Endothelial cell of umbilical vein (primary cell): ENCODE data around the gene SARS1. TPM values are rescaled to one million over a fixed set of nuclear protein-coding genes. Genes with fewer than 3 reads are reported as not detected.

Experiments used
- BruUV-seq: library from RNA; stranded (reverse); fragments of 400-500 nt; replicated peaks from 2 replicates; lab custom pipeline; 2021; lab: Mats Ljungman, UMichigan
- CTCF ChIA-PET: fragments of 300-600, 350-600 bp; sonication (Branson Sonifier 250); formaldehyde crosslinking; loops from one replicate; lab custom pipeline; 2021; ENCODE audit warnings: antibody characterized with exemption, inconsistent platforms; lab: Charles Lee
- POLR2A ChIA-PET: fragments of 300-600, 350-600 bp; sonication (Branson Sonifier 250); formaldehyde crosslinking; loops from one replicate; lab custom pipeline; 2021; ENCODE audit warnings: antibody characterized with exemption, inconsistent platforms; lab: Charles Lee
- DNase-seq: peaks from one replicate; pipeline ENCODE4 v3.0.0-alpha.2; 2011; ENCODE audit warnings: low read depth, low spot score
- FAIRE-seq: peaks from 2 replicates; lab custom pipeline; 2011; peaks lifted over from hg19 to GRCh38; lab: Jason Lieb, UNC
- H2AFZ ChIP-seq: 2 replicates; pipeline ENCODE4 v1.6.0; 2012; ENCODE audit warnings: low read depth, low read length, control low read depth, inconsistent platforms
- H3K27ac ChIP-seq: 2 replicates; pipeline ENCODE4 v1.5.1; 2011; ENCODE audit warnings: low read depth, mild to moderate bottlenecking, control low read depth, low read length, moderate library complexity; ENCODE audit not compliant: insufficient read depth
- H3K27me3 ChIP-seq, 2 experiments: 2 replicates each; pipeline versions ENCODE4 v1.6.0 to v1.6.1; 2011; ENCODE audit warnings: low read length in 2 of 2, mixed read lengths in 1 of 2; ENCODE audit not compliant: control insufficient read depth in 2 of 2, insufficient read depth in 2 of 2
- H3K36me3 ChIP-seq, 2 experiments: 2 replicates in 1 of 2; 3 replicates in 1 of 2; pipeline ENCODE4 v1.5.1; 2011; ENCODE audit warnings: low read length in 2 of 2, mild to moderate bottlenecking in 1 of 2, moderate library complexity in 1 of 2; ENCODE audit not compliant: control insufficient read depth in 2 of 2, insufficient read depth in 2 of 2; ENCODE audit errors: extremely low read depth in 1 of 2
- H3K4me1 ChIP-seq: 3 replicates; pipeline ENCODE4 v1.5.1; 2011; ENCODE audit warnings: mild to moderate bottlenecking, low read length; ENCODE audit not compliant: control insufficient read depth, insufficient read depth; ENCODE audit errors: extremely low read depth
- H3K4me2 ChIP-seq: 2 replicates; pipeline ENCODE4 v1.6.1; 2011; ENCODE audit warnings: low read length, control low read depth, mixed read lengths; ENCODE audit not compliant: insufficient read depth
- H3K4me3 ChIP-seq, 3 experiments: fragments of 200-600 bp in 1 of 3; sonication (generic), shearing (Covaris generic) in 1 of 3; replicated peaks in 1 of 3; 2 replicates each; pipeline ENCODE4 v1.5.1; 2011 to 2016; ENCODE audit warnings: control low read depth in 3 of 3, low read length in 3 of 3, mild to moderate bottlenecking in 2 of 3, inconsistent platforms in 1 of 3, low read depth in 1 of 3, moderate library complexity in 1 of 3; ENCODE audit not compliant: insufficient read depth in 1 of 3
- H3K79me2 ChIP-seq: 2 replicates; pipeline ENCODE4 v1.6.0; 2012; ENCODE audit warnings: low read length, inconsistent platforms; ENCODE audit not compliant: control insufficient read depth, insufficient read depth
- H3K9ac ChIP-seq: replicated peaks from 2 replicates; pipeline ENCODE3; 2011; ENCODE audit warnings: low read length, control low read depth; ENCODE audit not compliant: insufficient read depth; ENCODE audit errors: extremely low read depth
- H3K9me1 ChIP-seq: replicated peaks from 3 replicates; pipeline ENCODE4 v1.6.0; 2011; ENCODE audit warnings: mild to moderate bottlenecking, low read length; ENCODE audit not compliant: control insufficient read depth, insufficient read depth; ENCODE audit errors: extremely low read depth
- H3K9me3 ChIP-seq: replicated peaks from 2 replicates; pipeline ENCODE4 v1.5.1; 2012; ENCODE audit warnings: low read length, inconsistent platforms; ENCODE audit not compliant: control insufficient read depth, insufficient read depth
- H4K20me1 ChIP-seq: replicated peaks from 2 replicates; pipeline ENCODE3; 2011; ENCODE audit warnings: mild to moderate bottlenecking, low read length; ENCODE audit not compliant: control insufficient read depth, insufficient read depth; ENCODE audit errors: extremely low read depth
- EZH2 ChIP-seq: IDR thresholded peaks from 2 replicates; pipeline ENCODE4 v1.6.1; 2012; ENCODE audit warnings: borderline replicate concordance, low read depth, mild to moderate bottlenecking, moderate library complexity, low read length, inconsistent platforms; ENCODE audit not compliant: severe bottlenecking
- FOS ChIP-seq: IDR thresholded peaks from 2 replicates; pipeline ENCODE4 v1.6.1; 2011; ENCODE audit warnings: mild to moderate bottlenecking, low read length, moderate library complexity, borderline replicate concordance; ENCODE audit not compliant: insufficient read depth
- GATA2 ChIP-seq: IDR thresholded peaks from 2 replicates; pipeline ENCODE4 v1.7.0; 2011; ENCODE audit warnings: low read depth, mild to moderate bottlenecking, moderate library complexity, mixed read lengths, low read length; ENCODE audit not compliant: insufficient read length, insufficient read depth
- JUN ChIP-seq: IDR thresholded peaks from 2 replicates; pipeline ENCODE4 v1.6.1; 2011; ENCODE audit warnings: borderline replicate concordance, low read depth; ENCODE audit not compliant: insufficient read length, insufficient read depth
- MYC ChIP-seq: IDR thresholded peaks from one replicate; pipeline ENCODE4 v1.6.1; 2011; ENCODE audit warnings: mild to moderate bottlenecking, low read depth, low read length
- POLR2A ChIP-seq: IDR thresholded peaks from 2 replicates; pipeline ENCODE4 v1.6.1; 2012; ENCODE audit warnings: low read depth, mild to moderate bottlenecking, control low read depth, low read length
- POLR2AphosphoS5 ChIP-seq: IDR thresholded peaks from 2 replicates; pipeline ENCODE4 v1.6.1; 2012; ENCODE audit warnings: low read depth, mild to moderate bottlenecking, control low read depth, low read length, moderate library complexity; ENCODE audit not compliant: insufficient read depth
- dilution Hi-C: fragments of 300-500 bp; cut with MboI; formaldehyde crosslinking; loops from one replicate; pipeline ENCODE4 v1.15.0; 2019; ENCODE audit warnings: low sequenced_read_pairs; ENCODE audit not compliant: extremely low pct_ligation_motif_present
- intact Hi-C: fragments of 100-400 bp; cut with micrococcal nuclease; formaldehyde crosslinking; loops from one replicate; pipeline ENCODE4 v1.10.0; 2022
- polyA plus RNA-seq, 4 experiments: library from polyadenylated mRNA; depleted of rRNA in 3 of 4; stranded (reverse) in 3 of 4; unstranded in 1 of 4; fragments of >200 nt; gene quantifications; 2 replicates each; pipeline versions ENCODE4 v1.2.1 to v1.2.3, GENCODE V29; 2011 to 2012; ENCODE audit warnings: missing spikeins in 1 of 4
- total RNA-seq: library from RNA; stranded (reverse); gene quantifications from 2 replicates; pipeline ENCODE4 v1.2.3, GENCODE V29; 2021
- TF ChIP-seq, protein P1 (sequence below): IDR thresholded peaks from 2 replicates; pipeline ENCODE4 v1.6.1; 2011; ENCODE audit not compliant: insufficient read depth, insufficient read length
- TF ChIP-seq, protein P2 (sequence below), 2 donors: IDR thresholded peaks; 1 replicate in 1 of 2; 2 replicates in 1 of 2; pipeline ENCODE4 v1.5.1; 2011; ENCODE audit warnings: low read length in 2 of 2, mild to moderate bottlenecking in 2 of 2, moderate library complexity in 2 of 2, control low read depth in 1 of 2, inconsistent platforms in 1 of 2, low read depth in 1 of 2; ENCODE audit not compliant: insufficient read depth in 1 of 2; ENCODE audit errors: extremely low read depth in 1 of 2

Gene SARS1
- total and polyA plus RNA-seq, 2 donors (not counting 3 experiments of a cell fraction or from before 2014, with no cell fraction given): 110 to 178 TPM

DNA sequence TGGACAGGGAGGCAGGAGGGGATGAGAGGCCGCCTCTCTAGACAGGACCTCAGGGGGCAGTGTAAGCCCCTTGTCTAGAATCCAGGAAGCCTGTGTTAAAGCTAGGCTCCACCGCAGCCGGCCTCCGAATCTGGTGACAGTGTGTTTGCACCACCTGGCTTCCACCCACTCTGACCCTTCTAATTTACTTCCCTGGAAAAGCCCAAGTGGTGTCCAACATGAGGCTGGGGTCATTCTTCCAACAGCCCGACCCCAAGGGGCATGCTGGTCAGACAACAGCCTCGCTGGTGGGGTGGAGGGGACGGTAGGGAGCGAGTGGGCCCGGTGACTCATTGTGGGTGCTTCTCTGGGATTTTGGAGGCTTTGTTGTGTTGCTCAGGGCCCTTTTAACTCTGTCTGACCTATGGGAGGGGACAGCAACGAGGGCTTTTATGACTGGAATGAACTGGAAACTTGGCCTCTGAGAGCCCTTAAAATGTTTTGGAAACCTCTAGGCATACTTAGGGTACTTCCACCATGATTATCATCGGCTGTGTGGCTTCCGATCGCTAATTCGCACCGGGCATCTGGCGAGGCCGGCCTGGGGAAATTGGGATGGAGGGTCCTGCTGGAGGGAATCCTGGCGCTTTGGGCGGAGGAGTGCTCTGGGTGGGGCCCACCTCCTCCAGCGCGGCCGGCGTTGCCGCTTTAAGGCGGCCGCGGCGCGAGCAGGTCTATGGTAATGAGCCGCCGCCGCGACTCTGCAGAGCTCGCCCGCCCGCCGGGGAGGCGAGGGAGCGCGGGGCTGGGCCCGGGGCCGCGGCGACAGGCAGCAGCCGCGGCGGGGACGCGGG is 35.3 kb downstream of the SARS1 start, which contains the start of gene CELSR2:
TSS of gene CELSR2 (plus strand) at position 743 of the 833 bp plus-strand sequence. CDS start 541 bp downstream, outside the sequence.
- H3K27ac ChIP-seq: no peak within 1 kb of the TSS
- no TSS peak for BruUV-seq
- peak within 1 kb of the TSS in 1 of 3 experiments; percentile 35 for H3K4me3 ChIP-seq
- DNase-seq: peak; percentile 39
- H3K4me1 ChIP-seq: no peaks in the 10 kb centered on the region
- POLR2A ChIA-PET: no interaction called here
- no peaks in the 10 kb centered on the region for H3K36me3 ChIP-seq
- no peak within 1 kb of the TSS for H3K9ac ChIP-seq
- intact Hi-C loops: loop anchor here (1.0 kb wide), 1 partner anchor 9 kb away; no protein-coding TSS in a partner anchor
- peaks cover 3 to 8% of the 10 kb centered on the region in 2 experiments for H3K27me3 ChIP-seq
- H3K79me2 ChIP-seq: no peaks in the 10 kb centered on the region
- H4K20me1 ChIP-seq: no peaks in the 10 kb centered on the region
- no peaks in the 10 kb centered on the region for H3K9me1 ChIP-seq
- FAIRE-seq: peak; percentile 73
- CTCF ChIA-PET: interaction anchor here (1.1 to 2.7 kb wide), 7 partner anchors 9 to 151 kb away, joined by 3 to 22 read pairs (median 4); partner anchors contain the start of gene SORT1
- H2AFZ ChIP-seq: peak within 1 kb of the TSS; percentile 66
- H3K9me3 ChIP-seq: no peaks in the 10 kb centered on the region
- TF ChIP-seq GATA2: no peak
- TF ChIP-seq JUN: no peak
- TF ChIP-seq, protein P1, sequence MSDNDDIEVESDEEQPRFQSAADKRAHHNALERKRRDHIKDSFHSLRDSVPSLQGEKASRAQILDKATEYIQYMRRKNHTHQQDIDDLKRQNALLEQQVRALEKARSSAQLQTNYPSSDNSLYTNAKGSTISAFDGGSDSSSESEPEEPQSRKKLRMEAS: no peak
- TF ChIP-seq MYC: no peak
- TF ChIP-seq EZH2: no peak
- TF ChIP-seq, protein P2, sequence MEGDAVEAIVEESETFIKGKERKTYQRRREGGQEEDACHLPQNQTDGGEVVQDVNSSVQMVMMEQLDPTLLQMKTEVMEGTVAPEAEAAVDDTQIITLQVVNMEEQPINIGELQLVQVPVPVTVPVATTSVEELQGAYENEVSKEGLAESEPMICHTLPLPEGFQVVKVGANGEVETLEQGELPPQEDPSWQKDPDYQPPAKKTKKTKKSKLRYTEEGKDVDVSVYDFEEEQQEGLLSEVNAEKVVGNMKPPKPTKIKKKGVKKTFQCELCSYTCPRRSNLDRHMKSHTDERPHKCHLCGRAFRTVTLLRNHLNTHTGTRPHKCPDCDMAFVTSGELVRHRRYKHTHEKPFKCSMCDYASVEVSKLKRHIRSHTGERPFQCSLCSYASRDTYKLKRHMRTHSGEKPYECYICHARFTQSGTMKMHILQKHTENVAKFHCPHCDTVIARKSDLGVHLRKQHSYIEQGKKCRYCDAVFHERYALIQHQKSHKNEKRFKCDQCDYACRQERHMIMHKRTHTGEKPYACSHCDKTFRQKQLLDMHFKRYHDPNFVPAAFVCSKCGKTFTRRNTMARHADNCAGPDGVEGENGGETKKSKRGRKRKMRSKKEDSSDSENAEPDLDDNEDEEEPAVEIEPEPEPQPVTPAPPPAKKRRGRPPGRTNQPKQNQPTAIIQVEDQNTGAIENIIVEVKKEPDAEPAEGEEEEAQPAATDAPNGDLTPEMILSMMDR (IDR thresholded peaks at IDR 0.05; ENCODE audit: extremely low read depth in 1 of 2, insufficient read depth in 1 of 2, low read depth in 1 of 2, low read length in 2 of 2): no peak
- TF ChIP-seq FOS: no peak
- TF ChIP-seq POLR2A: no peak
- TF ChIP-seq POLR2AphosphoS5: no peak
- dilution Hi-C loops: no loop called here
- peak within 1 kb of the TSS; percentile 56 for H3K4me2 ChIP-seq
